ENCODE measurements around the gene CCR7.
"Not testable (repeated sequence)": the region's sequence is repeated elsewhere in the genome, so short reads cannot be mapped to it uniquely, and the experiment has no call there.

Gene CCR7

DNA sequence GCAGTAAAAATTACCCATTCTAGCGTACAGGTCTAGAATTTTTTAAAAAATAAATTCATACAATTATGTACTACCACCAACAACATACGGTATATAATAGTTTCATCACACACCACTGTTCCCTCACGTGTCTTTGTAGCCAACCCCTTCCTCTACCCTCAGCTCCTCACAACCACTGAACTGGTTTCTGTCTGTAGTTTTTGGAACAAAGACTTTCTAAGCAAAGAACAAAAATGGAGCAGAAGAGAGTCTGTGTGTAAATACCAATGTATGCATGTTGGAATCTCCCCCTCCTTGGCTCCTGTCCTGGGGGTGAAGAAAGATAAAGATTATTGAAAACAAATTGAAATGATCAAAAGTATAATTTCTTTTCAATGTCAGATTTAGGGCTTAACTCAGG, 31.9 kb upstream of the CCR7 start:
- no peak for DNase-seq

DNA sequence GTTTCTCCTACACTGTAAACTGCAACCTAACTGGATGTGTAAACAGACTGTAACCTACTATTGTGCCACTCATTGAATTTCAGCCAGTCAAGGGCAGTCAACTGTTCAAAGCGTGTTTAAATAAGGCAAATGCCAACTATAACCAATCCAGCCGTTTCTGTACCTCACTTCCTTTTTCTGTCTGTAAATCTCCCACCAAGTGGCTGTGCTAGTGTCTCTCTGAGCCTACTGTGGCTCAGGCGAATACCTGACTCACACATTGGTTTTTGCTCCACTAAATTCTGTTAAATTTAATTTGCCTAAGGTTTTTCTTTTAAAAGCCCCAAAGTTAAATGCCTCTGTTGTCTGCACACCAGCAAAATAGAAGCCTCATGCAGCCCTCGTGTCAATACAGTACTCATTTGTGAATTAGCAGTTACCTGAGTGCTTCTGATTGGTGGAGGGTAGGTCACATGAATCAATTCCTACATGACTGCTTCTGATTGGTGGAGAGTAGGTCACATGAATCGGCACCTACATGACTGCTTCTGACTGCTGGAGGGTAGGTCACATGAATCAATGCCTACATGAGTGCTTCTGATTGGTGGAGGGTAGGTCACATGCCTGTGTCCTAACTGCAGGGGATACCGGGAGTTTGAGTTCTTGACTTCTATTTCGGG, 31.1 kb upstream of the CCR7 start:
- DNase-seq, result peak; percentile 6

DNA sequence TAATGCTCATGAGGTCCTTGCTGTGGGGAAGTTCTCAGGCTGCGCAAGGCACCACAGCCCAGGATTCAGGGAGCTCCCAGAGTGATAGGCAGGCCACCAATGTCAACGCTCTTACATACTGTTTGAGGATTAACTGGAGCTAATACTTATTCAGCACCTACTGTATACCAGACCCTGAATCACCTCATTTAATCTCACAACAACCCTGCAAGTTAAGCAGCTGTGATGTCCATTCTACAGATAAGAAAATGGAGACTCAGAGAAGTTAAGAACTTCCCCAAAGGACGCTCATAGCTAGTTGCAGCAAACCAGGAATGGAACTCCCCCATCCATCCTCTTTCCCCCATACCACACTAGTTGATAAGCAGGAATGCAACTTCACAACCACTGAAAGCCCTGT, 25.5 kb upstream of the CCR7 start:
- no peak for DNase-seq

DNA sequence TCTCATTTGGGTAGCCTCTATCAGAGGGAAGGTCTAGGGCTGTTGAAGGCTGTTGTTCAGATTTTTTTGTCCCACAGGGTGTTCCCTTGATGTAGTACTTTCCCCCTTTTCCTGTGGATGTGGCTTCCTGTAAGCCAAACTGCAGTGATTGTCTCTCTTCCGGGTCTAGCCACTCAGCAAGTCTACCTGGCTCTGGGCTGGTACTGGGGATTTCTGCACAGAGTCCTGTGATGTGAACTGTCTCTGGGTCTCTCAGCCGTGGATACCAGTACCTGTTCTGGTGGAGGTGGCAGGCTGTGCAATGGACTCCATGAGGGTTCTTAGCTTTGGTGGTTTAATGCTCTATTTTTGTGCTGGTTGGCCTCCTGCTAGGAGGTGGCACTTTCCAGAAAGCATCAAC, 23.3 kb upstream of the CCR7 start:
- DNase-seq, result no peak

DNA sequence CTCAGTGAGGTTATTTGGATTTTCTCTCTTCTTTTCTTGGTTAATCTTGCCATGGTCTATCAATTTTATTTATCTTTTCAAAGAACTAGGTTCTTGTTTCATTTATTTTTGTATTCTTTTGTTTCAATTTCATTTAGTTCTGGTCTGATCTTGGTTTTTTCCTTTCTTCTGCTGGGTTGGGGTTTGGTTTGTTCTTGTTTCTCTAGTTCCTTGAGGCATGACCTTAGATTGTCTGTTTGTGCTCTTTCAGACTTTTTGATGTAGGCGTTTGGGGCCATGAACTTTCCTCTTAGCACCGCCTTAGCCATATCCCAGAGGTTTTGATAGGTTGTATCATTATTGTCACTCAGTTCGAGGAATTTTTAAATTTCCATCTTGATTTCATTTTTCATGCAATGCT, 21.0 kb upstream of the CCR7 start:
- DNase-seq, result not testable (repeated sequence)

DNA sequence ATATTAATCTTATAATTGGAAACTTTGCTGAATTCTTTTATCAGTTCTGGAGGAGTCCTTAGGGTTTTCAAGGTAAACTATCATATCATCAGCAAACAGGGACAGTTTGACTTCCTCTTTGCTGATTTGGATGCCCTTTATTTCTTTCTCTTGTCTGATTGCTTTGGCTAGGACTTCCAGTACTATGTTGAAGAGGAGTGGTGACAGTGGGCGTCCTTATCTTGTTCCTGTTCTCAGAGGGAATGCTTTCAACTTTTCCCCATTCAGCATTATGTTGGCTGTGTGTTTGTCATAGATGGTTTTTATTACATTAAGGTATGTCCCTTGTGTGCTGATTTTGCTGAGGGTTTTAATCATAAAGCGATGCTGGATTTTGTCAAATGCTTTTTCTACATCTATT, 19.7 kb upstream of the CCR7 start:
- not testable (repeated sequence) for DNase-seq

DNA sequence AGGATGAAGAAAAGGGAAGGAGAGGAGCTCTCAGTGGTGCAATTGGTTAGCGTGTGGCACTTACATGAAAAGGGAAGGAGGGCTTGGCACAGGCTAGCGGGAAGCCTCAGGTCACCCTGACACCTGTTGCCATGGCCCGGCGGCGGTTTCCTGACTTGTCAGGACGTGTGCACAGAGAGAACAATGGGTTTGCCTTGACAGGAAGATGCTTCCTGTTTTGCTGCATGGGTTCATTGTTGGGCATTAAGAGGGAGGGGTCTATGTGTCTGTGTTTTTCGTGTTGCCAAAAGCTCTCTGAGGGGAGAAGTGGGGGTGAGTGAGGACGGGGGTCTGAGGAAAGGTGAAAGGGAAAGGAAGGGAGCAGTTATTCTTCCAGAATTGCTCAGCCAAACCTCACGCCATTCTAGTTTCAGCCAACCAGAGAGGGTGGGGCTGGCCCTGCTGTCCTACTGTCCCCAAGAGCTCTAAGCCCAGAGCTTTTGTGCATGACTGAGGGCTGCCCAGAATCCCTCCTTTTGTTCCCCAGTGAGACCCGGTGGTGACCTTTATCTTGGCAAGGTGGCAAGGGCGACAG, 17.1 kb upstream of the CCR7 start:
- DNase-seq, result no peak

DNA sequence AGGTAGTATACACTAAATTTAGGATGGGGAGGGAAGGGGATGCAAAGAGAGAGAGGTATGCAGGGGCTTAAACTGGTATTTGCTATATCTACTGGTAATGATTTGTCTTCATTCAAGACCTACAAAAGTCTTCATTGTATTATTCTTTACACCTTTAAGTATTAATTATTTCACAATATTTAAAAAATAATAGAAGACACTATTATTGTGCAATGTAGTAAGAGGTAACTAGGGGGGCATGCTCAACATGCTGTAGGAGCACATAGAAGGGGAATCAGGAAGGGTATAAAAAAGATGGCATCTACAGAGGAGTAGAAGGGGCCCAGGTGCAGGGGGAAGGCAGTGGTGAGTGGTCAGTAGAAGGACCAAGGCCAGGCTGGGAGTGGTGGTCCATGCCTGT, 14.9 kb upstream of the CCR7 start:
- no peak for DNase-seq

DNA sequence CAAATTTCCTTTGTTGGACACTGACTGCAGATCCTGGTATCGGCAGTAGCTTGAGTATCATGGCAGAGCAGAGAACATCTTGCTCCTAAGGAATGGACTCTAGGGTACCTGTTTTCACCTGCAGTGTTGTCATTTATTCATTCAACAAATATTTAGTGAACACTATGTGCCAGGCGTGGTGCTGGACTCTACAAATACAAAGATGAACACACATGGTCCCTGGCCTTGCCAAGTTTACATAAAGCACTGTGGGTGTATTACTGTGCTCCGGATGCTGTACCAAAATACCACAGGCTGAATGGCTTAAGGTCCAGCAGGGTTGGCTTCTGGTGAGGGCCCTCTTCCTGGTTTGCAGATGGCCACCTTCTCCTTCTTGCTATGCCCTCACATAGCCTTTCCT, 14.2 kb upstream of the CCR7 start:
- DNase-seq, result no peak

DNA sequence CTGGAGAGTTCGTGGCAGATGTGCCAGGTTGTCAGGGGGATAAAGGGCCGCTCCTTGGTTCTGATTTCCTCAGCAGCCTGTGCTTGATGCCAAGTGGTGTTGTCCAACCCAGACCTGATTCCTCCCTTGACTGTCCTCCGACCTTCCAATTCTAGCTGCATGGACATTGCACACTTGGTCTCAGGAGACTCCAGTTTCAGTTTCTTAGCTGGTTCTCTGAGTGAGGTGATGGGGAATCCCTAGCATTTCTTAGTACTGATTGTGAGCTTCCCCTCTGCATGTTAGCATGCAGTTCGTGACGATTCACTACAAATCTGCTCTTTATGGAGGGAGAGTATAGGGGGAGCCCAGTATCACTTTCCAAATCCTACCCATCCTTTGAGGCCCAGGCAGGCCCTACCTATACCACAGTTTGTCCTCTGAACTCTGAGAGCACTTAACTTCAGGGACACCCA, 12.4 kb upstream of the CCR7 start:
- no peak for DNase-seq

DNA sequence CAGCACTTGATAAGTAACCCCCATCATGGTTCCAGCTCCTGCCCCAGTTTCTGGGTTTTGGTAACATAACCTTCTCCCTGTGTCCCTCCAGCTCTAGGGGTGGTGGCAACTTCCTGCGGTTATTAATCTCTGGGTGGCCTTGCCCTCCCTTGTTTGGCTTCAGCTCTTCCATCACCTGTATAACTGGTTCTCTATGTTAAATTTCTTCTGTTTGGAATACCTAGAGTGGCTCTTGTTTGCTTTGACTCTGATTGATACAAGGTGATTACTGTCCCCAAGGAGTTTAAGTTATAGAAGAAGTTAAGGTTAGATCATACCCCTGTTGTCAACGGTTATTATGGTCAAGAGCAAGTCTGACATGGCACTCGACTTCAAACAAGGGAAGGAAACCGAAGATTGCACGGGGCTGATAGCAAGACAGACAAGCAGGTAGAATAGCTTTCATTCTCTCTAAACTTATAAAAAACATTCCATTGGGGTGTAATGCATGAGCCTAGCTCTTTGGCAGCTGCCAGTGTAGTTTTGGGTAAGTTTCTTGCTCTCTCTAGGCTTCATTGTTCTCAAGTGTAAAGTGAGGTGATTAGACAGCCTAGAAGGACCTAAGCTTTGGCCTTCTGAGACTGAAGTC, 11.0 kb upstream of the CCR7 start:
- no peak for DNase-seq

DNA sequence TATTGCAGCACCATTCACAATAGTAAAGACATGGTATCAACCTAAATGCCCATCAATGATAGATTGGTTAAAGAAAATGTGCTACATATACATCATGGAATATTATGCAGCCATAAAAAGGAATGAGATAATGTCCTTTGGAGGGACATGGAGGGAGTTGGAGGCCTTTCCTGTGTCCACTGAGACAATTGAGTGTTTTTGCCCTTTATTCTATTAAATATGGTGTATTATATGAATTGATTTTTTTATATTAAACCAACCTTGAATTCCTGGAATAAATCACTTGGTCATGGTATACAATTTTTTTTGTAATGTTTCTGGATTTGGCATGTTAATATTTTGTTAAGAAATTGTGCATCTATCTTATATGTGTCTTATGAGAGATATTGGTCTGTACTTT, 9.0 kb upstream of the CCR7 start:
- no peak for DNase-seq

DNA sequence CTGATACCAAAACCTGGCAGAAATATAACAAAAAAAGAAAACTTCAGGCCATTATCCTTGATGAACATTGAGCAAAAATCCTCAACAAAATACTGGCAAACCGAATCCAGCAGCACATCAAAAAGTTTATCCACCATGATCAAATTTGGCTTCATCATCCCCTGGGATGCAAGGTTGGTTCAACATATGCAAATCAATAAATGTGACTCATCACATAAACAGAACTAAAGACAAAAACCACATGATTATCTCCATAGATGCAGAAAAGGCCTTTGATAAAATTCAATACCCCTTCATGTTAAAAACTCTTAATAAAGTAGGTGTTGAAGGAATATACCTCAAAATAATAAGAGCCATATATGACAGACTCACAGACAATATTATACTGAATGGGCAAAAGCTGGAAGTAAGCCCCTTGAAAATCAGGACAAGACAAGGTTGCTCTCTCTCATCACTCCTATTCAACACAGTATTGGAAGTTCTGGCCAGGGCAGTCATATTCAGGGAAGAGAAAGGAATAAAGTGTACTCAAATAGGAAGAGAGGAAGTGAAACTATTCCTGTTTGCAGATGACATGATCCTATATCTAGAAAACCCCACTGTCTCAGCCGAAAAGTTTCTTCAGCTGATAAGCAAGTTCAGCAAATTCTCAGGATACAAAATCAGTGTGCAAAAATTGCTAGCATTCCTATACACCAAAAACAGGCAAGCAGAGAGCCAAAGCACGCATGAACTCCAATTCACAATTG, 7.1 kb upstream of the CCR7 start:
- DNase-seq, result not testable (repeated sequence)

DNA sequence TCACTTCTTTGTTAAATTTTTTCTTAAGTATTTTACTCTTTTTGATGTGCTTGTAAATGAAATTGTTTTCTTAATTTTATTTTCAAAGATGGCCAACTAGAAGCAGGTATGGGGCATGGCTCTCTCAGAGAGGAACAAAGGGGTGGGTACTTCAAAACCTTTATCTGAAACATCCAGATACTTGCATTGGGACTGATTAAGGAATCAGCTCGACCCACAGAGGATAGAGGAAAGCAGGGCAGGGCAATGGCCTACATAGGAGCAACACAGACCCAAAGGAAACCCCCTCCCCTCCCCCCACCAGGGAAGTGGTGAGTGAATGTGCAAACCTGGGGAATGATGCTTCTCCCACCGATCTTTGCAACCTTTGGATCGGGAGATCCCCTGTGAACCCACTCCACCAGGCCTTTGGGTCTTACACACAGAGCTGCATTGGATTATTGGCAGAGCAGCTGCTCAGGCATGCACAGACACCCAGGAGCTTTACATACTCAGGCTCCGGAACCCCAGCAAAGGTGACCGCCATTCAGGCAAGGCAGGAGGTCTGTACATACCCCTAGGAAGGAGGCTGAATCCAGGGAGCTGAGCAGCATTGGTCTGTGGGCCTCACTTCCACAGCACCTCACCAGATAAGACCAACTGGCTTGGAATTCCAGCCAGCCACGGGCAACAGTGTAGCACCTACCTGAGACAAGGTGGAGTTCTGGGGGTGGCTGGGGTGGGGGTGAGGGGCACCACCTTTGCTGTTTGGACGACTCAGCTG, 3.0 kb upstream of the CCR7 start:
- DNase-seq, result no peak

DNA sequence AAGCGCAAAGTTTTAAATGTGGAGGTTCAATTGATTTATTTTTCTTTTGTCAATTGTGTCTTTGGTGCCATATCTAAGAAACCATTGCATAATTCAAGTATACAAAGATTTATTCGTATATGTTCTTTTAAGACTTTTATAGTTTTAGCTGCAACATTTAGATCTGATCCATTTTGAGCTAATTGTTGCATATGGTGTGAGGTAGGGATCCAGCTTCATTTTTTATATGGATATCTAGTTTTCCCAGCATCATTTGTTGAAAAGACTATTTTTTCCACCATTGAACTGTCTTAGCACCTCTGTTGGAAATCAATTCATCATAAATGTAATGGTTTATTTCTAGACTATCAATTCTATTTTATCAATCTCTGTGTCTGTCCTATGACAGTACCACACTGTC, 2.1 kb upstream of the CCR7 start:
- no peak for DNase-seq

DNA sequence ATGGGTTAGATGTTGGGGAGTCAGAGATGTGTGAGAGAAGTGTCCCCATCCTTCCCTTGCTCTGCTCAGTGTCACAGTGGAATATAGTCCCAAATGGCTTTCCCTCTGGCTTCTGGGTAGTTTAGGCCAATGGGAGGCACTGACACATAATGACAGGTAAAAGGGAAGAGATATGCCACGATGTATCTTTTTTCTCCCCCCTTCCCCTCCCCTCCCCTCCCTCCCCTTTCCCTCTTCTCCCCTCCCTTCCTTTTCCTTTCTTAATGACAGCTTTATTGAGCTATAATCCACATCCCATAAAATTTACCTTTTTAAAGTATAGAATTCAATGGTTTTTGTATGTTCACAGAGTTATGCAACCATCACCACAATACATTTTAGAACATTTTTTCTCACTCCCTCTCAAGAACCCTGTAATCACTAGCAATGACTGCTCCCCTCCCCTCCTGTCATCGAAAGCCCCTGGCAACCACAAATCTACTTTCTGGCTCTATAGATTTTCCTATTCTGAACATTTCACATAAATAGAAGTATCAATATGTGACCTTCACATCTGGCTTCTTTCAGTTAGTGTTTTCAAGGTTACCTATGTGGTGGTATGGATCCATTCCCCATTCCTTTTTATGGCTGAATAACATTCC, 617 bp upstream of the CCR7 start:
- DNase-seq, result no peak

DNA sequence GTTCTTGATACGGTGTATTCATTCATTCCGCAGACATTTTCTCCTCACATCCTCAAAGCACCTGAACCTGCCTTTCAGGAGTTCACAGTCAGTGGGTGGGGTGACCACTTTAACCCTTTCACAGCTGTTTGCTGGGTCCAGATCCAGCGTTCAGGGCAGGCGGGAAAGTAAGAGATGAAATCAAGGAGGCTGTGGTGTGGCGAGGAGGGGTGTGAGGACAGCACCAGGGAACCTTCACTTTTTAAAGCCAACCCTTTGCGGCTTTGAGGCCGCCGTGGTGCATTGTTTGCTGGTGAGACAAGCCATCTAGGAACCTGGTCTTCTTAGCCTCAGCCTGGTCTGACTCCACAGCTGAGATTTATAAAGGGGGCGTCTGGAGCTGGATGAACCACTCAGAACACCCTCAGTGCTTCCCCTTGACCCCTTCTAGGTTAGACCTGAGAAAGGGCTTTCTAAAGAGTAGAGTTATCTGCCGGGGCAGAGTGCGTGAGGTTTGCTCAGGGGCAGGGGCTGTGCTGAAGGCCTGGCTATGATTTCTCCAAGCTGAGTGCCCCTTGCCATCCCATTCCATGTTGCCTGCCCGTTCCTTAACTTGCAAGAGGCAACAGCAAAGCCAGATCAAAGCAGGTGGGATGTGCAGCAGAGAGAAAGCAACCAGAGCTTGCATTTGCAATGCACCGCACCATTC, 933 bp downstream of the CCR7 start:
- DNase-seq, result no peak

DNA sequence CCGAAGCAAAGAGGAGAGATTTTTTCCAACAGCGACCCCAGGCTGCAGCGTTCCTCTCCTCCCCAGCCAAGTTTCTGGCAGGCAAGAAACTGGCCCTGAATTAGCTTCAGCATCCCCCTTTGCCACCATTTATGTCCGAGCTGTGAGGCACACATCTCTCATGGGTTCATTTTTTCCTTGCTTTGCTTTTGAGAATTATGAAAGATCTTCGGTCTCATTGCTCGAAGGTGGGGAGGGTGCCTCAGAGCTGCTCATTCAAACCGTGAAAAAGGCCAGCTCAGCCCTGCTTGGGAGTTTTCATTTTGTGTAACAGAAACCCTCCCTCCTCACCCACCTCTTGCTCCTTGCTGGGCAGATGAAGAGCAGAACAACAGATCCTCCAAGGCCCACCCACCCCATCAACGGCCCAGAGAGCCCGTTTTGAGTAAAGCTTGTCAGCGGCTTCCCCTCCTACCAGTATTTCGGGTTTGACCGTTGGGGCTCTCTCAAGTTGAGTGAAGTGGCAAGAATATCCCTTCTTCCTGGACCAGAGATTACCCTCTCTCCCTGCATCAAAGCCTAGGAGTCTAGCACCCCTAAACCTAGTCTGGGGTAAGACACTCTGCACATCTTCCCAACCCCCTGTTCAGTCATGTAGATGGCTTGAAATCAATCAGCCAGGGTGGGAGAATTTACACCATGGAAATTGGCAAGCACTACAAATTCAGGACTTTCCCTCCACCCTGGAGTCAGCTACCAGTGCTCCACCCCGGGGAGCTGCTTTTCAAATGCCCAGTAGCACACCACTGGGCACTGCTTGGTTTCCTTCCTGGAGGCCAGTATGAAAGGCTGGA, 1.8 kb downstream of the CCR7 start:
- no peak for DNase-seq

DNA sequence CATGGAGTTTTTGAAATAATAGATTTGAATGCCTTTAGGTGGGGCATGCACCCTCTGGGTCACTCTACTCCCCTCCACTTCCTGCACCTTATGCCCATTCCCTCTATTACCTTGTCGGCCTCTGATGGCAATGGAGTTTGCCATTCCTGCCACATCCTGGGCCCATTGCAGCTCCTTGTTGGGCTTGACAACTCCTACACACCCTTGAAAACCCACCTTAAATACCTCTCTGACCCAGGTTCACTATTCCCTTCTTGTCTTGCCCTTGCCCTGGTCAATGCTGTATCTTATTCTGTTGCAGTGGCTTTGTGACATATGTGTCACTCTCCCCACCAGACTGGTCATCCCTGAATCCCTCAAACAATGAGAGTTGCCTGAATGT, 2.4 kb downstream of the CCR7 start:
- DNase-seq, result no peak

DNA sequence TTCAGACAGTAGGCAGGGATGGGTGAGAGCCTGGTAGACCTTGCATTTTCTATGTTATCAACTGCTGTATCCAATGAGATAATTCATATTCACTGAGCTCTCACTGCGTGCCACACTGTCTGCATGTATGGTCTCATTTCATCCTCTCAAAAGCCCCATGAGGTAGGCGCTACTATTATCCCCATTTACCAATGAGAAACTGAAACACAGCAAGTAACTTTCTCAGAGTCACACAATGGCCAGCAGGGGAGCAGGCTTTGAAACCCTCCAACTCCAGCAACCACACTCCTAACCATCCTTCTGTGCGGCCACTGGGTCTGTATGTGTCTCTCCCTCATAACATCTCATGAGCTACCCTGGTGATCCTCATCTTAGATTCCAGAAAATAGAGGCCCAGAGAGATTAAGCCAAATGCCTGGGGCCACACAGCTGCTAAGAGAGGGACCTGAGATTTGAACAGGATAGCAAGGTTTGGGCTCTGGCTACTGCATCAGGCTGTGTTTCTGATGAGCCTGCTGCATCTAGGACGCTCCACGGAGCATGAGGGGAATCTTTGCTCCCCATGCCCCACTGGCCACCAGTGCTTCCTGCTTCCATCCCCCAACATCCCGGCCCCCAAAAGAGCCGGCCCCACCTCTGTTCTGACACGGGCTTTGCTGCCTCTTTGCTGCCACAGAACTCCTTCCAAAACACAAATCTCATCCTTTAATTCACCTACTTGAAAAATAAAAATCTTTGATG, 3.2 kb downstream of the CCR7 start:
- DNase-seq, result no peak
